HCT116 (cell line): ENCODE results near the gene MAP2K1.

ENCODE experiments used
- CEBPB ChIP-seq: IDR thresholded peaks from 2 replicates; pipeline ENCODE4 v1.6.1; 2012; ENCODE audit warnings: low read depth
- EZH2 ChIP-seq: fragments of 200-600 bp; sonication (generic); IDR thresholded peaks from 2 replicates; pipeline ENCODE4 v1.6.1; 2017; ENCODE audit warnings: antibody characterized with exemption, mixed run types
- EZH2phosphoT487 ChIP-seq: fragments of 200-600 bp; IDR thresholded peaks from 2 replicates; pipeline ENCODE4 v1.6.1; 2018; ENCODE audit warnings: antibody characterized with exemption, borderline replicate concordance
- JUND ChIP-seq: IDR thresholded peaks from 2 replicates; pipeline ENCODE4 v1.6.1; 2012
- POLR2A ChIP-seq: IDR thresholded peaks from 2 replicates; pipeline ENCODE4 v1.7.0; 2011; ENCODE audit warnings: borderline replicate concordance; ENCODE audit not compliant: insufficient read depth, insufficient read length; ENCODE audit errors: extremely low read depth
- POLR2AphosphoS5 ChIP-seq: IDR thresholded peaks from 2 replicates; pipeline ENCODE4 v1.6.1; 2011; ENCODE audit warnings: mild to moderate bottlenecking, low read depth, low read length, moderate library complexity
- REST ChIP-seq: IDR thresholded peaks from 2 replicates; pipeline ENCODE4 v1.6.1; 2012; ENCODE audit warnings: low read depth
- ZNF274 ChIP-seq: fragments of 200-500 bp; sonication (Bioruptor generic); IDR thresholded peaks from 2 replicates; pipeline ENCODE4 v1.6.1; 2014; ENCODE audit warnings: mild to moderate bottlenecking, low read depth, low read length, inconsistent platforms
- TF ChIP-seq, protein P1 (sequence below), 3 experiments: fragments of 200-600 bp in 1 of 3; sonication (generic) in 1 of 3; IDR thresholded peaks in 2 of 3; conservative IDR thresholded peaks in 1 of 3; 2 replicates each; pipeline ENCODE4 v1.5.1; 2012 to 2017; ENCODE audit warnings: low read depth in 2 of 3, low read length in 2 of 3, antibody characterized with exemption in 1 of 3, borderline replicate concordance in 1 of 3, control low read depth in 1 of 3, mild to moderate bottlenecking in 1 of 3, mixed read lengths in 1 of 3, mixed run types in 1 of 3, moderate library complexity in 1 of 3; ENCODE audit not compliant: insufficient read depth in 1 of 3
- TF ChIP-seq, protein P2 (sequence below): IDR thresholded peaks from 2 replicates; pipeline ENCODE4 v1.6.1; 2012

DNA sequence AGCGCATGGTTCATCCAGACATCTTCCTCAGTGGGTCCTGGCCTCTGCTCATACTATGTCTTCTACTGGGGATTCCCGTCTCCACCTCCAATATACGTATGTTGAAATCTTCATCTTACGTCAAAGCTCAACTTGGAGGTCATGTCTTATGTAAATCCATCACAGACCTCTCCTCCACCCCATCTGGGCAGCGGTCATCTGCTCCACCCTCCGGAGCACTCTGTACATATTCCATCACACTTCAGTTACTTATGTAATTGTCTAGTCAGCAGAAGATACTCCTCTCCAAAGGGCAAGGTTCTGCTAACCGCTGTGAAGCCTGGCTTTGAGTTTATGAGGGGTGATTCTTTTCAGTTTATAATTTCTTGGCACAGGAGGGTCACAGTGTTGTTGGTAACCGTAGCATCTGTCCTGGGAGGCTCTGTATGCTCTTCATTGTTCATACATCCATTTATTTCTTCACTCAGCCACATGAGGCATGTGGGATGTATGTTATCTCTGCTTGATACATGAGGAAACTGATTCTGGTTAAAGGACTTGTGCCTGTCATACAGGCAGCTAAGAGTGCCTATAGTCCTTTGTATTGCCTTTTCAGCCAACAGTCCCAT, 22.1 kb downstream of the MAP2K1 start:
- TF ChIP-seq ZNF274 (no peak), POLR2A (no peak), EZH2 (no peak), CEBPB (no peak), REST (no peak), POLR2AphosphoS5 (no peak), EZH2phosphoT487 (no peak), JUND (no peak)
- TF ChIP-seq, protein P1, sequence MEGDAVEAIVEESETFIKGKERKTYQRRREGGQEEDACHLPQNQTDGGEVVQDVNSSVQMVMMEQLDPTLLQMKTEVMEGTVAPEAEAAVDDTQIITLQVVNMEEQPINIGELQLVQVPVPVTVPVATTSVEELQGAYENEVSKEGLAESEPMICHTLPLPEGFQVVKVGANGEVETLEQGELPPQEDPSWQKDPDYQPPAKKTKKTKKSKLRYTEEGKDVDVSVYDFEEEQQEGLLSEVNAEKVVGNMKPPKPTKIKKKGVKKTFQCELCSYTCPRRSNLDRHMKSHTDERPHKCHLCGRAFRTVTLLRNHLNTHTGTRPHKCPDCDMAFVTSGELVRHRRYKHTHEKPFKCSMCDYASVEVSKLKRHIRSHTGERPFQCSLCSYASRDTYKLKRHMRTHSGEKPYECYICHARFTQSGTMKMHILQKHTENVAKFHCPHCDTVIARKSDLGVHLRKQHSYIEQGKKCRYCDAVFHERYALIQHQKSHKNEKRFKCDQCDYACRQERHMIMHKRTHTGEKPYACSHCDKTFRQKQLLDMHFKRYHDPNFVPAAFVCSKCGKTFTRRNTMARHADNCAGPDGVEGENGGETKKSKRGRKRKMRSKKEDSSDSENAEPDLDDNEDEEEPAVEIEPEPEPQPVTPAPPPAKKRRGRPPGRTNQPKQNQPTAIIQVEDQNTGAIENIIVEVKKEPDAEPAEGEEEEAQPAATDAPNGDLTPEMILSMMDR (IDR thresholded peaks at IDR 0.05 in 2 of 3, conservative IDR thresholded peaks at IDR 0.05 in 1 of 3; ENCODE audit: borderline replicate concordance in 1 of 3, insufficient read depth in 1 of 3, low read depth in 2 of 3, low read length in 2 of 3), result no peak
- TF ChIP-seq, protein P2, sequence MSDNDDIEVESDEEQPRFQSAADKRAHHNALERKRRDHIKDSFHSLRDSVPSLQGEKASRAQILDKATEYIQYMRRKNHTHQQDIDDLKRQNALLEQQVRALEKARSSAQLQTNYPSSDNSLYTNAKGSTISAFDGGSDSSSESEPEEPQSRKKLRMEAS, result no peak
